Activated CD8-positive, alpha-beta memory T cell treated with anti-CD3 and anti-CD28 coated beads, Interleukin-2, amount 10 ng/mL, durations not matched to agents 7 days and 5 days (primary cell): ENCODE data around the gene IGF2R. TPM values are rescaled to one million over a fixed set of nuclear protein-coding genes. Genes with fewer than 3 reads are reported as not detected.

ENCODE experiments used
- ATAC-seq: fragments of 150-1000 bp; cut with Tn5 transposase; one replicate; pipeline ENCODE4 v1.10.0; 2021; ENCODE audit warnings: moderate library complexity
- CTCF ChIA-PET: fragments of 350-600 bp; sonication (Branson Sonifier 250); formaldehyde crosslinking; loops from one replicate; lab custom pipeline; 2021; ENCODE audit warnings: antibody characterized with exemption; lab: Charles Lee
- DNase-seq: peaks from one replicate; pipeline ENCODE4 v3.0.0-alpha.2; 2020
- H3K27ac Mint-ChIP-seq: one replicate; pipeline ENCODE4 v1.8.0; 2021; ENCODE audit warnings: mild to moderate bottlenecking, mixed read lengths
- H3K27me3 Mint-ChIP-seq: one replicate; pipeline ENCODE4 v1.8.0; 2021; ENCODE audit warnings: mixed read lengths
- H3K36me3 Mint-ChIP-seq: one replicate; pipeline ENCODE4 v1.8.0; 2021; ENCODE audit warnings: mild to moderate bottlenecking, mixed read lengths
- H3K4me1 Mint-ChIP-seq: one replicate; pipeline ENCODE4 v1.8.0; 2021; ENCODE audit warnings: mixed read lengths
- H3K4me3 Mint-ChIP-seq: one replicate; pipeline ENCODE4 v1.8.0; 2021; ENCODE audit warnings: mild to moderate bottlenecking, moderate library complexity, mixed read lengths
- H3K9me3 Mint-ChIP-seq: one replicate; pipeline ENCODE4 v1.8.0; 2022; ENCODE audit warnings: low read depth, mixed read lengths
- total RNA-seq, 2 experiments: library from RNA; stranded (reverse); gene quantifications; one replicate each; pipeline ENCODE4 v1.2.3, GENCODE V29; 2021

Gene IGF2R
- total RNA-seq, 2 experiments from 2014 or later, result 74.5 to 83.1 TPM

DNA sequence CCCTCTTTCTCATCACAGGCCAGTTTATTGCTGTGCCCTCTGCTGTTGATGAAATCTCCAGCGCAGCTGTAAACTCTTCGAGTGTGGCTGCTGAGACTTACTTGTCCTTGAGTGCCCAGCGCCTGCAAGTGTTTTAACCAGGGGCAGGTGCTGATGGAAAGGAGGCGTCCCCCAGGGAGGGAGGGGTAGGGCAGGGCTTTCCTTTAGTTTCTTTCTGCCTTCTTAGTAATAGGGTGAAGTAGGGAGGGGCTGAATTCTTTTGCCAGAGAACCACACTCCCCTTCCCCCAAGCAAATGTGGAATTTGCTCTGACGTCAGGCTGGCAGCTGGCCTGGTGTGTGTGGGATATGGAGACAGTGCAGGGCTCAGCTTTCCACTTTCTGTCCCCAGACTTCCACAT is 61.2 kb downstream of the IGF2R start:
- DNase-seq, result no peak
- no peak for ATAC-seq
- no peak overlapping the region for H3K27ac Mint-ChIP-seq
- H3K9me3 Mint-ChIP-seq, result no peaks in the 10 kb centered on the region
- H3K27me3 Mint-ChIP-seq, result no peaks in the 10 kb centered on the region
- H3K36me3 Mint-ChIP-seq, result peaks cover 62% of the 10 kb centered on the region
- CTCF ChIA-PET, result no interaction called here
- H3K4me1 Mint-ChIP-seq, result peaks cover 15% of the 10 kb centered on the region
- no peak overlapping the region for H3K4me3 Mint-ChIP-seq

DNA sequence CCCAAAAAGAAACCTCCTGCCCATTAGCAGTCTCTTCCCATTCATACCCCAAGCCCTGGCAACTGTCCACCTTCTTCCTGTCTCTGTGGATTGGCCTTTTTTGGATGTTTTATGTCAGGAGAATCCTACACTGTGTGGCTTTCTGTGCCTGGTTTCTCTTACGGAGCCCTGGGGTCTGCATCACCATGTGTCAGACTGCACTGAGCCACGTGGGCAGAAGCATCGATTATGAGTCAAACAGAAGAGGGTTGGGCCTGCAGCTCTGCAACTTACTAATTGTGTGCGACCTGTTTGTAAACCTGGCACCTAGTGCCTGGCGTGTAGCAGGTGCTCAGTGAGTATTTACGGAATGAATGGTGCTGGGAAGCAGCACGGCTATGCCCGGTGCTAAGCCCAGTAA is 62.6 kb downstream of the IGF2R start:
- Mint-ChIP-seq H3K36me3 (peaks cover 66% of the 10 kb centered on the region), H3K27ac (no peak overlapping the region), H3K27me3 (no peaks in the 10 kb centered on the region), H3K4me1 (peaks cover 13% of the 10 kb centered on the region), H3K4me3 (no peak overlapping the region), H3K9me3 (no peaks in the 10 kb centered on the region)
- ATAC-seq (no peak), DNase-seq (no peak)
- CTCF ChIA-PET, result no interaction called here

- no peaks in the 10 kb centered on the region for H3K9me3 Mint-ChIP-seq
- peaks cover 65% of the 10 kb centered on the region for H3K36me3 Mint-ChIP-seq
Measured at GRCh38 chr6:160031871-160032270, 63.0 kb downstream of the IGF2R start.

DNA sequence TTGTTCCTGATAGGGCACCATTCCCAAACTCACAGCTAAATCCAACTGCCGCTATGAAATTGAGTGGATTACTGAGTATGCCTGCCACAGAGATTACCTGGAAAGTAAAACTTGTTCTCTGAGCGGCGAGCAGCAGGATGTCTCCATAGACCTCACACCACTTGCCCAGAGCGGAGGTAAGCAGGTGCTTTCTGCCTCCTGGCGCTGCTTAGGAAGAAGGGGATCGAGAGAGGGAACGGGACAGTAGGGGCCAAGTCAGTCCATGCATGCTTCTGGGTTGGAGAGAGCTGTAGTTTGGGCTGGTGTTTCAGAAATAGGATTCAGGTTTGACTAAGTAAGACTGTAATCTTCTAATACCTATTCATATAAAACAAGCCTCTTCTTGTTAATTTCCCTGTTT is 63.7 kb downstream of the IGF2R start:
- H3K27ac Mint-ChIP-seq, result no peak overlapping the region
- H3K9me3 Mint-ChIP-seq, result no peaks in the 10 kb centered on the region
- H3K4me3 Mint-ChIP-seq, result no peak overlapping the region
- ATAC-seq (no peak), DNase-seq (no peak)
- no peaks in the 10 kb centered on the region for H3K27me3 Mint-ChIP-seq
- CTCF ChIA-PET, result no interaction called here
- H3K36me3 Mint-ChIP-seq, result peaks cover 61% of the 10 kb centered on the region
- peaks cover 13% of the 10 kb centered on the region for H3K4me1 Mint-ChIP-seq

More at GRCh38 chr6:160031871-160032270, 63.0 kb downstream of the IGF2R start:
- CTCF ChIA-PET, result no interaction called here
- H3K4me3 Mint-ChIP-seq, result no peak overlapping the region
- no peak overlapping the region for H3K27ac Mint-ChIP-seq
- DNase-seq (no peak), ATAC-seq (no peak)
- no peaks in the 10 kb centered on the region for H3K27me3 Mint-ChIP-seq
- H3K4me1 Mint-ChIP-seq, result peaks cover 13% of the 10 kb centered on the region

DNA sequence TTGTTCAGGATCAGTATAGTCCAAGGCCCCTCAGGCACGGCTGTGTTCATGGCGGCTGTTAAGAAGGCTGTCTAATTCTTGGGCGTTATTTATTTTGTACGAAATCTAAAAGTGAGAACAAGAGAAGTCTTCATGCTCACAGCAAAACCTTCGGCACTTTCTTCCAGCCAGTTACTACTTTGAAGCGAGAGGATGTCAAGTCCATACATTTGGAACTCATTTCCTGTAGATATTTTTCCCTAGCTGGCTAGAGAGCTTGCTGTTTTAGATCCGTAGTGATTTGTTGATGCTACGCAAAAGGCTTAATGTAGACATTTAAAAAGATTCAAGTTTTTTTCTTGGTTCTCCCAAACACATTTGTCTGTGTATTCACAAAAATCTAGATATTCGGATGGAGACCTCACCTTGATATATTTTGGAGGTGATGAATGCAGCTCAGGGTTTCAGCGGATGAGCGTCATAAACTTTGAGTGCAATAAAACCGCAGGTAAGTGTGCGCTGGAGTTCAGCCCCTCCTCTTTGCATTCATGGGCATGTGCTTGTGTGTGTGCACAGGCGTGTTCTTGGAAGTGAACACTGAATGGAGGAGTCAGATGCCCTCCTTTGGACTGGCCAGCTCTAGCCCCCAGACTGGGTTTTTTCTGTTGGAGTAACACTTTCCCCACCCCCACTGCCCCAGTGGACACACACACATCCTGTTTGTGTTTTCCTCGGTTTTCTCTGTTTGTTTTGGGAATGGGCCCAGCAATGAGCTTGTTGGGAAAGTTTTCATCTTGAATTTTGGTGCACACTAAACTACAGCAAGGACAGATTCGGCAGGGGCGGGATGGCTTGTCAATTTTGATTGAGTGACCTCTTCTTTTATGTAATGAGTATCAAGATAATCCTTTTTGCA is 65.4 kb downstream of the IGF2R start:
- Mint-ChIP-seq H3K9me3 (no peaks in the 10 kb centered on the region), H3K4me1 (peaks cover 7% of the 10 kb centered on the region), H3K27me3 (no peaks in the 10 kb centered on the region), H3K36me3 (peaks cover 52% of the 10 kb centered on the region), H3K27ac (peak overlapping the region; percentile 11), H3K4me3 (no peak overlapping the region)
- DNase-seq (no peak), ATAC-seq (no peak)
- CTCF ChIA-PET, result no interaction called here

DNA sequence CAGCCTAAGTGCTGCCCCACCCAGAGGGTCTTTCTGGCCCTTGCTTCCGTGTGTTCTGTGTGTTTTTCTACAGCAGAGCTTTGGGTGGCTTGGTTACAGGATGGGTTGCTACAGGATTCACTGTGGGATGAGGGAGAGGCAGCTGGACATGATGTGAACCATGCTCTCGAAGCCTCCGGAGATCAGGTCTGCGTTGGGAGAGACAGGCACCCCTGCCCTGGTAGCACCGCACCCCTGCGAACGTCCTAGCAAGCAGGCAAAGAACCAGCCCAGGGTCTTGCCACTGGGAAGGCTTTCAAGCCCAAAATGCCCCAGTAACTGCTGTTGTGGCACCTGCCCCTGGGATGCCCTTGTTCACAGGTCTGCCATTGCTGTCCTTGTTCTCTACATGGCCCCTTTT is 66.4 kb downstream of the IGF2R start:
- CTCF ChIA-PET, result no interaction called here
- Mint-ChIP-seq H3K27ac (no peak overlapping the region), H3K27me3 (no peaks in the 10 kb centered on the region), H3K4me3 (no peak overlapping the region), H3K4me1 (peaks cover 7% of the 10 kb centered on the region), H3K36me3 (peaks cover 44% of the 10 kb centered on the region), H3K9me3 (no peaks in the 10 kb centered on the region)
- no peak for DNase-seq
- ATAC-seq, result no peak

DNA sequence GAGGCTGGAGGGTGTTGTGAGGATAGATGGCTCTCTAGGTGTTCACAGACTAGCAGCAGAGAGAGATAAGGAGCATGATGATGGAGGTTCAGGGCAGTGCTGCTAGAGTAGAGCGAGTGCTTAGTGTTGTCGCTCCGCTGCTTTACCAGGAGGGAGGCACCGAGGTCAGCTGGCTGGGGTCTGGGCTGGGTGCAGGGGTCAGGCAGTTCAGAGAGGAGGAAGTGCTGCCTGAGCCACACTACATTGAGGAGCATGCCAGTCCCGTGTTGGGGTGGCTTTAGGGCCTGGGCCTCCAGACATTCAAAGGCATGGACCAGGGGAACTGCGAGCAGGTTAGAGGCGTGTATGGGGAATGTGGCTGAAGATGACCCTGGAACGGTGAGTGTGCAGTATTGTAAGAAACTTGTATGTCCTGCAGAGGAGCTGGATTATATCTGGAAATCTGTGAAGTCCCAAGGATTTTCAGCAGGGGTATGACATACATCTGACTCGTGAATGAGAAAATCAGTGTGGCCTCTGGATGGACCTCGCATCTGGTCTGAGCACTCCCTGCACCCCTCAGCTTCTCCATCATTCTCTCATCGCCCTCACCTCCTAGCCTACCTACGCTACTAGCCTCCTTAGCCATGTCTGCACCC is 66.9 kb downstream of the IGF2R start:
- H3K36me3 Mint-ChIP-seq, result peaks cover 46% of the 10 kb centered on the region
- no peaks in the 10 kb centered on the region for H3K9me3 Mint-ChIP-seq
- CTCF ChIA-PET, result no interaction called here
- DNase-seq (no peak), ATAC-seq (no peak)
- peaks cover 7% of the 10 kb centered on the region for H3K4me1 Mint-ChIP-seq
- no peak overlapping the region for H3K27ac Mint-ChIP-seq
- no peak overlapping the region for H3K4me3 Mint-ChIP-seq
- H3K27me3 Mint-ChIP-seq, result no peaks in the 10 kb centered on the region

DNA sequence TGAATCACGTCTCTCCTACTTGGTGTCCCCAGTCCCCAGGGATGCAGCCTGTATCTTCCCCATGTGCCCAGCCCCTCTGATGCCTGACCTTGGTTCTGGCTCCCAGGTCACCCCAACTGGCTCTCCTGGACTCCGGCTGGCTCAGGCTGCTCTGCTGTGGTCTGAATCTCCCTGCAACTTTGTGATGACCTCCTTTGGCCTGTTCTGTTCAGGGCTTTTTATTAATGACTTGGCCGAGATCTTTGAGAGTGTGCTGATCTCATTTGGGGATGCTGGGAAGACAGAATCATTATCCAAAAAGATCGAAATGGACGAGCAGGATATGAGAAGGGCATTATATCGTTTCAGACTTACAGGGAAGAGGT is 67.4 kb downstream of the IGF2R start:
- H3K36me3 Mint-ChIP-seq, result peaks cover 51% of the 10 kb centered on the region
- no peak for ATAC-seq
- DNase-seq, result no peak
- CTCF ChIA-PET, result no interaction called here
- H3K9me3 Mint-ChIP-seq, result no peaks in the 10 kb centered on the region
- no peaks in the 10 kb centered on the region for H3K27me3 Mint-ChIP-seq
- no peak overlapping the region for H3K4me3 Mint-ChIP-seq
- H3K4me1 Mint-ChIP-seq, result peaks cover 11% of the 10 kb centered on the region
- no peak overlapping the region for H3K27ac Mint-ChIP-seq

- ATAC-seq (no peak), DNase-seq (no peak)
- CTCF ChIA-PET, result no interaction called here
- Mint-ChIP-seq H3K27ac (no peak overlapping the region), H3K9me3 (no peaks in the 10 kb centered on the region), H3K27me3 (no peaks in the 10 kb centered on the region), H3K4me1 (peaks cover 15% of the 10 kb centered on the region), H3K4me3 (no peak overlapping the region), H3K36me3 (peaks cover 49% of the 10 kb centered on the region)
Measured at GRCh38 chr6:160036790-160037206, 67.9 kb downstream of the IGF2R start.

GRCh38 chr6:160038479-160038878 is 69.6 kb downstream of the IGF2R start:
- Mint-ChIP-seq H3K4me1 (peaks cover 17% of the 10 kb centered on the region), H3K36me3 (peaks cover 47% of the 10 kb centered on the region), H3K27me3 (no peaks in the 10 kb centered on the region), H3K27ac (no peak overlapping the region), H3K9me3 (no peaks in the 10 kb centered on the region), H3K4me3 (no peak overlapping the region)
- ATAC-seq (no peak), DNase-seq (no peak)
- CTCF ChIA-PET, result no interaction called here

DNA sequence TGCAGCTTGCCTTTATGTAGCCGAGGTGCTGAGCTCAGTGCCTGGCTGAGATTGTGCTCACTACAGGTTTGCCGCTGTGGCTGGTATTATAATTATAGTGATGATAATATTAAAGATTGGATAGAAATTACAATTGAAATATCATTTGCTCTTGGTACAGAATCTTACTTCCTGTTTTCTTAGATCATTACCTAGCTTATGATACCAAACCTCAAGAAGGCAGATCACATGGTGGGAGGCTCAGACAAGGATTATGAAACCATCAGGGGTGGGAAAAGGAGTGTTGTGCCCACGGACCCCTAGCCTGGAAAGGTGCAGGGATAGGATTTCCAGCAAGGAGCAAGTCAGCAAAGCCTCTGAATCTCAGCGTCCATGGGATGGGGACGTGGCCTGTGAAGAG is 70.6 kb downstream of the IGF2R start:
- no peak for DNase-seq

DNA sequence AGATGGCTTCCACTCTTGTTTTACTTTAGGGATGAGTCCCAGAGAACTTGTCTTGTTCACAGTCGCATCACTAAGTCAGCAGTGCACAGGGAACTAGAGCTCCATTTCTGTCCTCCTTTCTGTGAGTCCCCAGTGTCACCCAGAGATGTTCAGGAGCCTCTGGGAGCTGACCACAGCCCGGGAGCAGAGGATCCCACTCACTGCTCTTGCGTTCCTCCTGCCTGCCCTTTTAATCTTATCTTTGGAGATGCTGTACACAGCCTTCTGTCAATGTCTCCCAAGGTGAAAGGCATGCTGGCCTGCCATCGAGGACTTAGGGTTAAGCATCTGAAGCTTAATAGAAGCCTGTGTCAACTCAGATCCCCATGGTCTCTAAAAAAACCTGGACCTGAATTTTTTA is 71.2 kb downstream of the IGF2R start:
- Mint-ChIP-seq H3K36me3 (peaks cover 51% of the 10 kb centered on the region), H3K4me1 (peaks cover 17% of the 10 kb centered on the region), H3K4me3 (no peak overlapping the region), H3K9me3 (no peaks in the 10 kb centered on the region), H3K27ac (no peak overlapping the region), H3K27me3 (no peaks in the 10 kb centered on the region)
- no peak for ATAC-seq
- CTCF ChIA-PET, result interaction anchor here (1.2 kb wide), 1 partner anchor 14 kb away, joined by 4 read pairs; no protein-coding TSS in a partner anchor
- DNase-seq, result no peak

More for the DNA sequence above, 70.6 kb downstream of the IGF2R start:
- CTCF ChIA-PET, result interaction anchor here (1.2 kb wide), 1 partner anchor 13 kb away, joined by 4 read pairs; no protein-coding TSS in a partner anchor
- no peak for ATAC-seq
- H3K36me3 Mint-ChIP-seq, result peaks cover 51% of the 10 kb centered on the region
- H3K4me3 Mint-ChIP-seq, result no peak overlapping the region
- no peaks in the 10 kb centered on the region for H3K9me3 Mint-ChIP-seq
- H3K27ac Mint-ChIP-seq, result no peak overlapping the region
- H3K4me1 Mint-ChIP-seq, result peaks cover 17% of the 10 kb centered on the region
- H3K27me3 Mint-ChIP-seq, result no peaks in the 10 kb centered on the region

- H3K4me1 Mint-ChIP-seq, result peaks cover 17% of the 10 kb centered on the region
- no peak overlapping the region for H3K4me3 Mint-ChIP-seq
- ATAC-seq (no peak), DNase-seq (no peak)
- no peak overlapping the region for H3K27ac Mint-ChIP-seq
- H3K36me3 Mint-ChIP-seq, result peaks cover 55% of the 10 kb centered on the region
- CTCF ChIA-PET, result no interaction called here
- H3K9me3 Mint-ChIP-seq, result no peaks in the 10 kb centered on the region
- no peaks in the 10 kb centered on the region for H3K27me3 Mint-ChIP-seq
Measured at GRCh38 chr6:160040527-160041264, 71.8 kb downstream of the IGF2R start.
